ENCODE results near the gene TBC1D22A.
"Not testable (repeated sequence)": the region's sequence is repeated elsewhere in the genome, so short reads cannot be mapped to it uniquely, and the experiment has no call there.

TBC1D22A gene

GRCh38 chr22:46972901-46973831 is 210.7 kb downstream of the TBC1D22A start:
- no peak for DNase-seq (ENCODE audit: low read depth)

- DNase-seq (ENCODE audit: low read depth), result no peak
These were observed 211.6 kb downstream of the TBC1D22A start for GRCh38 chr22:46974077-46974476.

- no peak for DNase-seq (ENCODE audit: low read depth)
These were observed 212.5 kb downstream of the TBC1D22A start for GRCh38 chr22:46974631-46975585.

GRCh38 chr22:46976143-46976542 is 213.7 kb downstream of the TBC1D22A start:
- no peak for DNase-seq (ENCODE audit: low read depth)

- DNase-seq (ENCODE audit: low read depth), result no peak
These were observed 214.1 kb downstream of the TBC1D22A start for GRCh38 chr22:46976598-46976997.

- DNase-seq (ENCODE audit: low read depth), result no peak
These were observed 215.3 kb downstream of the TBC1D22A start for GRCh38 chr22:46977656-46978343.

- DNase-seq (ENCODE audit: low read depth), result not testable (repeated sequence)
These were observed 216.2 kb downstream of the TBC1D22A start for GRCh38 chr22:46978668-46979067.

- no peak for DNase-seq (ENCODE audit: low read depth)
These were observed 217.1 kb downstream of the TBC1D22A start for GRCh38 chr22:46979506-46979905.

GRCh38 chr22:46980392-46980791 is 217.9 kb downstream of the TBC1D22A start:
- DNase-seq (ENCODE audit: low read depth), result no peak

GRCh38 chr22:46982635-46983034 is 220.2 kb downstream of the TBC1D22A start:
- DNase-seq (ENCODE audit: low read depth), result no peak

- no peak for DNase-seq (ENCODE audit: low read depth)
These were observed 220.6 kb downstream of the TBC1D22A start for GRCh38 chr22:46983046-46983445.

- DNase-seq (ENCODE audit: low read depth), result no peak
These were observed 222.5 kb downstream of the TBC1D22A start for GRCh38 chr22:46984751-46985506.

GRCh38 chr22:46985507-46985882 is 223.0 kb downstream of the TBC1D22A start:
- DNase-seq (ENCODE audit: low read depth), result no peak

GRCh38 chr22:46986788-46987187 is 224.3 kb downstream of the TBC1D22A start:
- no peak for DNase-seq (ENCODE audit: low read depth)

GRCh38 chr22:46990937-46991550 is 228.6 kb downstream of the TBC1D22A start:
- DNase-seq (ENCODE audit: low read depth), result no peak

- DNase-seq (ENCODE audit: low read depth), result no peak
These were observed 229.2 kb downstream of the TBC1D22A start for GRCh38 chr22:46991666-46992065.

- DNase-seq (ENCODE audit: low read depth), result no peak
These were observed 229.8 kb downstream of the TBC1D22A start for GRCh38 chr22:46992121-46992731.

- no peak for DNase-seq (ENCODE audit: low read depth)
These were observed 231.2 kb downstream of the TBC1D22A start for GRCh38 chr22:46993633-46994032.

- DNase-seq (ENCODE audit: low read depth), result no peak
These were observed 231.8 kb downstream of the TBC1D22A start for GRCh38 chr22:46994265-46994664.

GRCh38 chr22:46994983-46995382 is 232.5 kb downstream of the TBC1D22A start:
- no peak for DNase-seq (ENCODE audit: low read depth)

Measured in stimulated activated CD8-positive, alpha-beta memory T cell treated with anti-CD3 and anti-CD28 coated beads, Interleukin-12 subunit alpha, Interleukin-12 subunit beta, amount 100 ng/mL, for 4 hours (primary cell).